Uterus (tissue), 2 donors: ENCODE results near the gene PLPP1.

Experiments used
- POLR2A ChIP-seq, 2 donors: fragments of 450-650 bp; IDR thresholded peaks; one replicate each; pipeline ENCODE4 v1.6.1; 2016; ENCODE audit warnings: antibody characterized with exemption in 2 of 2, mild to moderate bottlenecking in 1 of 2, moderate library complexity in 1 of 2
- TF ChIP-seq, protein P1 (sequence below), 4 experiments: fragments of 200-600 bp in 2 of 4; fragments of 450-650 bp in 2 of 4; sonication (generic) in 2 of 4; IDR thresholded peaks; one replicate each; pipeline ENCODE4 v1.5.1; 2016 to 2019; ENCODE audit warnings: antibody characterized with exemption in 4 of 4, mild to moderate bottlenecking in 2 of 4, moderate library complexity in 1 of 4

DNA sequence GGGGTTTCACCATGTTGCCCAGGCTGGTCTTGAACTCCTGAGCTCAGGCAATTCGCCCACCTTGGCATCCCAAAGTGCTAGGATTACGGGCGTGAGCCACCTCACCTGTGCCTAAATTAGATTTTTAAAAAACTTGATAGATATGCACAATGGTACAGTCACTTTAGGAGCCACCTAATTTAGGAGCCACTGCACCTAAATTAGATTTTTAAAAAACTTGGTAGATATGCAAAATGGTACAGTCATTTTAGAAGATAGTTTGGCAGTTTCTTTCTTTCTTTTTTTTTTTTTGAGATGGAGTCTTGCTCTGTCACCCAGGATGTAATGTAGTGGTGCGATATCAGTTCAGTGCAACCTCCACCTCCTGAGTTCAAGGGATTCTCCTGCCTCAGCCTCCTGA lies 37.8 kb upstream of the PLPP1 start:
- TF ChIP-seq, protein P1, sequence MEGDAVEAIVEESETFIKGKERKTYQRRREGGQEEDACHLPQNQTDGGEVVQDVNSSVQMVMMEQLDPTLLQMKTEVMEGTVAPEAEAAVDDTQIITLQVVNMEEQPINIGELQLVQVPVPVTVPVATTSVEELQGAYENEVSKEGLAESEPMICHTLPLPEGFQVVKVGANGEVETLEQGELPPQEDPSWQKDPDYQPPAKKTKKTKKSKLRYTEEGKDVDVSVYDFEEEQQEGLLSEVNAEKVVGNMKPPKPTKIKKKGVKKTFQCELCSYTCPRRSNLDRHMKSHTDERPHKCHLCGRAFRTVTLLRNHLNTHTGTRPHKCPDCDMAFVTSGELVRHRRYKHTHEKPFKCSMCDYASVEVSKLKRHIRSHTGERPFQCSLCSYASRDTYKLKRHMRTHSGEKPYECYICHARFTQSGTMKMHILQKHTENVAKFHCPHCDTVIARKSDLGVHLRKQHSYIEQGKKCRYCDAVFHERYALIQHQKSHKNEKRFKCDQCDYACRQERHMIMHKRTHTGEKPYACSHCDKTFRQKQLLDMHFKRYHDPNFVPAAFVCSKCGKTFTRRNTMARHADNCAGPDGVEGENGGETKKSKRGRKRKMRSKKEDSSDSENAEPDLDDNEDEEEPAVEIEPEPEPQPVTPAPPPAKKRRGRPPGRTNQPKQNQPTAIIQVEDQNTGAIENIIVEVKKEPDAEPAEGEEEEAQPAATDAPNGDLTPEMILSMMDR (IDR thresholded peaks at IDR 0.05) = no peak
- no peak for TF ChIP-seq POLR2A (IDR thresholded peaks at IDR 0.05)
